Measurements from ENCODE around the gene SLC22A1.
"Not testable (repeated sequence)": the region's sequence is repeated elsewhere in the genome, so short reads cannot be mapped to it uniquely, and the experiment has no call there.

The SLC22A1 gene

GRCh38 chr6:160140493-160140892, 18.9 kb downstream of the SLC22A1 start:
- not testable (repeated sequence) for DNase-seq

GRCh38 chr6:160141001-160141726, 19.5 kb downstream of the SLC22A1 start:
- DNase-seq = no peak

GRCh38 chr6:160142115-160142715, 20.6 kb downstream of the SLC22A1 start:
- no peak for DNase-seq

GRCh38 chr6:160146454-160147145, 25.0 kb downstream of the SLC22A1 start:
- DNase-seq = no peak

- no peak for DNase-seq
Measured at GRCh38 chr6:160147146-160147536, 25.5 kb downstream of the SLC22A1 start.

GRCh38 chr6:160154471-160154870, 32.9 kb downstream of the SLC22A1 start:
- no peak for DNase-seq

GRCh38 chr6:160156842-160157241, 35.2 kb downstream of the SLC22A1 start:
- no peak for DNase-seq

- peak; percentile 45 for DNase-seq
Measured at GRCh38 chr6:160160450-160160849, 38.8 kb downstream of the SLC22A1 start.

GRCh38 chr6:160160929-160161646, 39.5 kb downstream of the SLC22A1 start:
- DNase-seq = no peak

GRCh38 chr6:160161647-160161986, 40.0 kb downstream of the SLC22A1 start:
- DNase-seq = no peak

- DNase-seq = no peak
Measured at GRCh38 chr6:160162030-160162566, 40.5 kb downstream of the SLC22A1 start.

- no peak for DNase-seq
Measured at GRCh38 chr6:160163425-160163824, 41.8 kb downstream of the SLC22A1 start.

- DNase-seq = no peak
Measured at GRCh38 chr6:160163912-160164311, 42.3 kb downstream of the SLC22A1 start.

- DNase-seq = not testable (repeated sequence)
Measured at GRCh38 chr6:160165928-160166327, 44.3 kb downstream of the SLC22A1 start.

GRCh38 chr6:160167604-160168399, 46.2 kb downstream of the SLC22A1 start:
- no peak for DNase-seq

- no peak for DNase-seq
Measured at GRCh38 chr6:160170018-160170680, 48.5 kb downstream of the SLC22A1 start.

GRCh38 chr6:160172704-160173103, 51.1 kb downstream of the SLC22A1 start:
- DNase-seq = no peak

GRCh38 chr6:160173806-160174527, 52.4 kb downstream of the SLC22A1 start:
- DNase-seq = no peak

- no peak for DNase-seq
Measured at GRCh38 chr6:160174681-160175080, 53.1 kb downstream of the SLC22A1 start.

GRCh38 chr6:160177220-160177619, 55.6 kb downstream of the SLC22A1 start:
- no peak for DNase-seq

- peak; percentile 50 for DNase-seq
Measured at GRCh38 chr6:160178271-160178670, 56.7 kb downstream of the SLC22A1 start.

All from MV-4-11 (cell line).